ENCODE data around the gene PRSS48.

GRCh38 chr4:151302432-151302831 is 25.5 kb downstream of the PRSS48 start:
- no peak for TF ChIP-seq EP300 (IDR thresholded peaks at IDR 0.05)
- no peak for TF ChIP-seq CTCF (IDR thresholded peaks at IDR 0.05)
- no peak for TF ChIP-seq POLR2A (IDR thresholded peaks at IDR 0.05; ENCODE audit: low read length)
- no peak for TF ChIP-seq MAX (IDR thresholded peaks at IDR 0.05)
- TF ChIP-seq SMC3 (IDR thresholded peaks at IDR 0.05), result no peak
- TF ChIP-seq RAD21 (conservative IDR thresholded peaks at IDR 0.05 in 1 of 2, IDR thresholded peaks at IDR 0.05 in 1 of 2), result no peak
- no peak for TF ChIP-seq EHMT2 (IDR thresholded peaks at IDR 0.05; ENCODE audit: low read depth)
- TF ChIP-seq E2F6 (IDR thresholded peaks at IDR 0.05; ENCODE audit: borderline replicate concordance, low read depth), result no peak
- TF ChIP-seq, protein P1, sequence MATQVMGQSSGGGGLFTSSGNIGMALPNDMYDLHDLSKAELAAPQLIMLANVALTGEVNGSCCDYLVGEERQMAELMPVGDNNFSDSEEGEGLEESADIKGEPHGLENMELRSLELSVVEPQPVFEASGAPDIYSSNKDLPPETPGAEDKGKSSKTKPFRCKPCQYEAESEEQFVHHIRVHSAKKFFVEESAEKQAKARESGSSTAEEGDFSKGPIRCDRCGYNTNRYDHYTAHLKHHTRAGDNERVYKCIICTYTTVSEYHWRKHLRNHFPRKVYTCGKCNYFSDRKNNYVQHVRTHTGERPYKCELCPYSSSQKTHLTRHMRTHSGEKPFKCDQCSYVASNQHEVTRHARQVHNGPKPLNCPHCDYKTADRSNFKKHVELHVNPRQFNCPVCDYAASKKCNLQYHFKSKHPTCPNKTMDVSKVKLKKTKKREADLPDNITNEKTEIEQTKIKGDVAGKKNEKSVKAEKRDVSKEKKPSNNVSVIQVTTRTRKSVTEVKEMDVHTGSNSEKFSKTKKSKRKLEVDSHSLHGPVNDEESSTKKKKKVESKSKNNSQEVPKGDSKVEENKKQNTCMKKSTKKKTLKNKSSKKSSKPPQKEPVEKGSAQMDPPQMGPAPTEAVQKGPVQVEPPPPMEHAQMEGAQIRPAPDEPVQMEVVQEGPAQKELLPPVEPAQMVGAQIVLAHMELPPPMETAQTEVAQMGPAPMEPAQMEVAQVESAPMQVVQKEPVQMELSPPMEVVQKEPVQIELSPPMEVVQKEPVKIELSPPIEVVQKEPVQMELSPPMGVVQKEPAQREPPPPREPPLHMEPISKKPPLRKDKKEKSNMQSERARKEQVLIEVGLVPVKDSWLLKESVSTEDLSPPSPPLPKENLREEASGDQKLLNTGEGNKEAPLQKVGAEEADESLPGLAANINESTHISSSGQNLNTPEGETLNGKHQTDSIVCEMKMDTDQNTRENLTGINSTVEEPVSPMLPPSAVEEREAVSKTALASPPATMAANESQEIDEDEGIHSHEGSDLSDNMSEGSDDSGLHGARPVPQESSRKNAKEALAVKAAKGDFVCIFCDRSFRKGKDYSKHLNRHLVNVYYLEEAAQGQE (IDR thresholded peaks at IDR 0.05), result no peak
- TF ChIP-seq MAZ (IDR thresholded peaks at IDR 0.05; ENCODE audit: borderline replicate concordance, low read depth, low read length), result no peak
- no peak for TF ChIP-seq JUN (IDR thresholded peaks at IDR 0.05)
- TF ChIP-seq, protein P2, sequence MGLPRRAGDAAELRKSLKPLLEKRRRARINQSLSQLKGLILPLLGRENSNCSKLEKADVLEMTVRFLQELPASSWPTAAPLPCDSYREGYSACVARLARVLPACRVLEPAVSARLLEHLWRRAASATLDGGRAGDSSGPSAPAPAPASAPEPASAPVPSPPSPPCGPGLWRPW (IDR thresholded peaks at IDR 0.05), result no peak
